GM23338 (cell line): ENCODE data around the gene PRKCD. TPM values are rescaled to one million over a fixed set of nuclear protein-coding genes. Genes with fewer than 3 reads are reported as not detected.

Experiments used
- ATAC-seq: fragments of 200-7000 bp; cut with Tn5 transposase; 3 replicates; pipeline ENCODE4 v1.9.1; 2020
- DNase-seq: peaks from one replicate; pipeline ENCODE4 v3.0.0-alpha.2; 2015; ENCODE audit warnings: low spot score
- H2AFZ ChIP-seq: fragments of 200-600 bp; sonication (generic); 2 replicates; pipeline ENCODE4 v1.8.0; 2016; ENCODE audit warnings: antibody characterized with exemption, mild to moderate bottlenecking, moderate library complexity
- H3F3A ChIP-seq: fragments of 200-600 bp; sonication (generic); replicated peaks from 2 replicates; pipeline ENCODE4 v1.8.0; 2017; ENCODE audit warnings: antibody characterized with exemption, mixed run types, low read depth
- H3K27ac ChIP-seq: fragments of 200-600 bp; sonication (generic); 2 replicates; pipeline ENCODE4 v1.6.1; 2016; ENCODE audit warnings: low read depth
- H3K27me3 ChIP-seq: fragments of 200-600 bp; sonication (generic); 2 replicates; pipeline ENCODE4 v1.8.0; 2016; ENCODE audit warnings: mild to moderate bottlenecking, mixed run types, moderate library complexity; ENCODE audit not compliant: insufficient read depth
- H3K36me3 ChIP-seq: fragments of 200-600 bp; sonication (generic); 2 replicates; pipeline ENCODE4 v1.8.0; 2016; ENCODE audit warnings: mild to moderate bottlenecking; ENCODE audit not compliant: insufficient read depth
- H3K4me1 ChIP-seq: fragments of 200-600 bp; sonication (generic); 2 replicates; pipeline ENCODE4 v1.8.0; 2016; ENCODE audit warnings: mild to moderate bottlenecking, moderate library complexity; ENCODE audit not compliant: insufficient read depth
- H3K4me2 ChIP-seq: fragments of 200-600 bp; sonication (generic); 2 replicates; pipeline ENCODE4 v1.7.1; 2017; ENCODE audit warnings: mixed run types
- H3K4me3 ChIP-seq: fragments of 200-600 bp; sonication (generic); 2 replicates; pipeline ENCODE4 v1.6.1; 2016; ENCODE audit warnings: mixed run types
- H3K79me2 ChIP-seq: fragments of 200-600 bp; sonication (generic); replicated peaks from 2 replicates; pipeline ENCODE4 v1.8.0; 2017; ENCODE audit warnings: mild to moderate bottlenecking; ENCODE audit not compliant: insufficient read depth
- H3K9me2 ChIP-seq: fragments of 200-600 bp; sonication (generic); 2 replicates; pipeline ENCODE4 v1.8.0; 2017; ENCODE audit not compliant: insufficient read depth
- H4K20me1 ChIP-seq: fragments of 200-600 bp; sonication (generic); replicated peaks from 2 replicates; pipeline ENCODE4 v1.8.0; 2017; ENCODE audit warnings: mild to moderate bottlenecking; ENCODE audit not compliant: insufficient read depth
- H3K27ac Mint-ChIP-seq: 2 replicates; pipeline ENCODE4 v1.8.0; 2020; ENCODE audit warnings: inconsistent platforms, mild to moderate bottlenecking, moderate library complexity, mixed read lengths
- H3K27me3 Mint-ChIP-seq: 3 replicates; pipeline ENCODE4 v1.8.0; 2022; ENCODE audit warnings: low read depth, mild to moderate bottlenecking, moderate library complexity, mixed read lengths, inconsistent platforms; ENCODE audit not compliant: insufficient read depth, poor library complexity
- H3K36me3 Mint-ChIP-seq: 3 replicates; pipeline ENCODE4 v1.8.0; 2021; ENCODE audit warnings: low read depth, mild to moderate bottlenecking, inconsistent platforms, moderate library complexity, mixed read lengths
- H3K4me1 Mint-ChIP-seq: 3 replicates; pipeline ENCODE4 v1.8.0; 2020; ENCODE audit warnings: mild to moderate bottlenecking, inconsistent platforms, mixed read lengths
- H3K4me3 Mint-ChIP-seq: 3 replicates; pipeline ENCODE4 v1.8.0; 2021; ENCODE audit warnings: moderate library complexity, mild to moderate bottlenecking, inconsistent platforms, mixed read lengths
- H3K9me3 Mint-ChIP-seq: 3 replicates; pipeline ENCODE4 v1.8.0; 2020; ENCODE audit warnings: moderate library complexity, mild to moderate bottlenecking, inconsistent platforms, mixed read lengths
- CREB1 ChIP-seq: fragments of 250-450 bp; sonication (Bioruptor Pico); IDR thresholded peaks from 2 replicates; pipeline ENCODE4 v1.5.0; 2020; ENCODE audit warnings: low read depth, mild to moderate bottlenecking, moderate library complexity
- ETS1 ChIP-seq: IDR thresholded peaks from 2 replicates; pipeline ENCODE4 v1.6.1; 2016; ENCODE audit warnings: antibody characterized with exemption
- EZH2 ChIP-seq: fragments of 200-600 bp; sonication (generic); IDR thresholded peaks from one replicate; pipeline ENCODE4 v1.8.0; 2017; ENCODE audit warnings: antibody characterized with exemption, mild to moderate bottlenecking, low read depth; ENCODE audit not compliant: unreplicated experiment
- EZH2phosphoT487 ChIP-seq: fragments of 200-600 bp; sonication (generic); IDR thresholded peaks from one replicate; pipeline ENCODE4 v1.8.1; 2018; ENCODE audit warnings: antibody characterized with exemption; ENCODE audit not compliant: unreplicated experiment
- JUNB ChIP-seq: IDR thresholded peaks from one replicate; pipeline ENCODE4 v1.6.1; 2016; ENCODE audit warnings: antibody characterized with exemption; ENCODE audit not compliant: unreplicated experiment
- NANOG ChIP-seq: IDR thresholded peaks from 2 replicates; pipeline ENCODE4 v1.6.1; 2016; ENCODE audit warnings: antibody characterized with exemption, borderline replicate concordance
- POLR2AphosphoS5 ChIP-seq: IDR thresholded peaks from 2 replicates; pipeline ENCODE4 v1.6.1; 2016; ENCODE audit warnings: antibody characterized with exemption, low read depth
- ZNF331 ChIP-seq: fragments of 250-450 bp; sonication (Bioruptor Pico); IDR thresholded peaks from 2 replicates; pipeline ENCODE4 v1.5.0; 2020; ENCODE audit warnings: low read depth, mild to moderate bottlenecking, moderate library complexity
- ZNF462 ChIP-seq: fragments of 250-450 bp; sonication (Bioruptor Pico); IDR thresholded peaks from 2 replicates; pipeline ENCODE4 v1.5.0; 2020; ENCODE audit warnings: mild to moderate bottlenecking, moderate library complexity
- polyA plus RNA-seq: library from polyadenylated mRNA; unstranded; fragments of >200 nt; fragmentation: Nextera tagmentation; extraction: Ambion mirVana; gene quantifications from 2 replicates; pipeline ENCODE4 v1.2.1, GENCODE V29; 2016
- total RNA-seq: library from RNA; depleted of rRNA; stranded (reverse); fragments of >200 nt; shearing (Covaris generic); gene quantifications from 2 replicates; pipeline ENCODE4 v1.2.3, GENCODE V29; 2014

PRKCD gene
- total and polyA plus RNA-seq, 2 experiments from 2014 or later: 11.3 to 11.8 TPM

GRCh38 chr3:53221345-53221744, 60.3 kb downstream of the PRKCD start (continued):
- TF ChIP-seq ZNF462: no peak
- TF ChIP-seq ETS1: no peak
- no peak for TF ChIP-seq NANOG
- TF ChIP-seq EZH2: no peak
- TF ChIP-seq ZNF331 (CRISPR knock-in tag): no peak

GRCh38 chr3:53221827-53222182, 60.8 kb downstream of the PRKCD start:
- ATAC-seq (no peak), DNase-seq (no peak)
- no peak overlapping the region; the same call in 2 of the 3 replicates for H3K4me3 Mint-ChIP-seq
- H3K4me2 ChIP-seq: no peak overlapping the region
- peaks cover 24% of the 10 kb centered on the region for H4K20me1 ChIP-seq
- H3K9me2 ChIP-seq: no peaks in the 10 kb centered on the region
- H3K79me2 ChIP-seq: no peaks in the 10 kb centered on the region
- H3F3A ChIP-seq: peaks cover 60% of the 10 kb centered on the region
- H3K9me3 Mint-ChIP-seq: 0 out of 3 replicates have a peak, but pooled peaks cover 3% of the 10 kb centered on the region
- peaks cover 18% of the 10 kb centered on the region for H3K36me3 ChIP-seq
- H2AFZ ChIP-seq: no peak overlapping the region
- H3K27me3 Mint-ChIP-seq: peaks cover 54% of the 10 kb centered on the region
- no peak overlapping the region for H3K4me3 ChIP-seq
- peak overlapping the region; percentile 88 for H3K27ac ChIP-seq
- peak overlapping the region; percentile 28; the same call in 1 of the 2 replicates for H3K27ac Mint-ChIP-seq
- H3K4me1 Mint-ChIP-seq: peaks cover 10% of the 10 kb centered on the region
- H3K27me3 ChIP-seq: no peaks in the 10 kb centered on the region
- no peaks in the 10 kb centered on the region for H3K4me1 ChIP-seq
- H3K36me3 Mint-ChIP-seq: peaks cover 53% of the 10 kb centered on the region
- TF ChIP-seq JUNB (no peak), EZH2phosphoT487 (no peak), POLR2AphosphoS5 (no peak), CREB1 (CRISPR knock-in tag) (no peak), EZH2 (no peak), ZNF462 (no peak)
